GM12878 (cell line): ENCODE results near the gene ATP7A. TPM values are rescaled to one million over a fixed set of nuclear protein-coding genes. Genes with fewer than 3 reads are reported as not detected.
A peak's percentile ranks its signal among the peaks of the same experiment; 100 is the strongest.

ENCODE experiments used
- ATF2 ChIP-seq: IDR thresholded peaks from 2 replicates; pipeline ENCODE4 v1.6.1; 2012; ENCODE audit warnings: low read length, inconsistent platforms
- BACH1 ChIP-seq: fragments of 450-650 bp; IDR thresholded peaks from 2 replicates; pipeline ENCODE4 v1.6.1; 2017; ENCODE audit warnings: mild to moderate bottlenecking, borderline replicate concordance
- CBX3 ChIP-seq: fragments of 200-600 bp; sonication (generic); IDR thresholded peaks from 2 replicates; pipeline ENCODE4 v1.6.1; 2016; ENCODE audit warnings: low read depth, borderline replicate concordance
- CEBPB ChIP-seq, 2 experiments: fragments of 150-350 bp in 1 of 2; IDR thresholded peaks; 2 replicates each; pipeline ENCODE4 v1.6.1; 2012 to 2014; ENCODE audit warnings: low read depth in 2 of 2, low read length in 2 of 2, borderline replicate concordance in 1 of 2, inconsistent platforms in 1 of 2
- E4F1 ChIP-seq: fragments of 450-650 bp; IDR thresholded peaks from 2 replicates; pipeline ENCODE4 v1.6.1; 2018; ENCODE audit warnings: borderline replicate concordance, mild to moderate bottlenecking; ENCODE audit not compliant: partially characterized antibody
- EED ChIP-seq: sonication (generic); IDR thresholded peaks from 2 replicates; pipeline ENCODE4 v1.6.1; 2016; ENCODE audit warnings: antibody characterized with exemption, low read depth
- ELK1 ChIP-seq: IDR thresholded peaks from 2 replicates; pipeline ENCODE4 v1.6.1; 2012; ENCODE audit warnings: low read depth, low read length, improper control_type of control experiment
- FOS ChIP-seq: IDR thresholded peaks from 3 replicates; pipeline ENCODE4 v1.6.1; 2011; ENCODE audit warnings: borderline replicate concordance; ENCODE audit not compliant: insufficient read length; ENCODE audit errors: extremely low read depth
- GABPA ChIP-seq: IDR thresholded peaks from 2 replicates; pipeline ENCODE4 v1.6.1; 2014; ENCODE audit warnings: antibody characterized with exemption, low read depth, mild to moderate bottlenecking, inconsistent platforms
- MAX ChIP-seq: IDR thresholded peaks from 2 replicates; pipeline ENCODE4 v1.6.1; 2012; ENCODE audit warnings: low read depth, low read length, improper control_type of control experiment
- MEF2A ChIP-seq: IDR thresholded peaks from 2 replicates; pipeline ENCODE4 v1.6.1; 2011; ENCODE audit warnings: low read depth, mild to moderate bottlenecking, low read length, moderate library complexity; ENCODE audit not compliant: insufficient read depth
- NBN ChIP-seq: fragments of 450-650 bp; IDR thresholded peaks from 2 replicates; pipeline ENCODE4 v1.6.1; 2016
- NFYB ChIP-seq: IDR thresholded peaks from 2 replicates; pipeline ENCODE4 v1.6.1; 2011; ENCODE audit warnings: low read depth, mild to moderate bottlenecking, low read length, improper control_type of control experiment, moderate library complexity; ENCODE audit not compliant: insufficient read depth
- NR2C1 ChIP-seq: fragments of 450-650 bp; IDR thresholded peaks from 2 replicates; pipeline ENCODE4 v1.6.1; 2017; ENCODE audit warnings: antibody characterized with exemption, mild to moderate bottlenecking, moderate library complexity
- NR2C2 ChIP-seq: IDR thresholded peaks from 2 replicates; pipeline ENCODE4 v1.6.1; 2011; ENCODE audit warnings: borderline replicate concordance, low read depth; ENCODE audit not compliant: control insufficient read depth, insufficient read length
- PAX5 ChIP-seq: IDR thresholded peaks from 2 replicates; pipeline ENCODE4 v1.6.1; 2011; ENCODE audit warnings: low read depth, low read length, borderline replicate concordance
- POLR2AphosphoS2 ChIP-seq: IDR thresholded peaks from 2 replicates; pipeline ENCODE4 v1.6.1; 2011; ENCODE audit warnings: low read depth, mild to moderate bottlenecking, low read length, improper control_type of control experiment, moderate library complexity
- POU2F2 ChIP-seq: IDR thresholded peaks from 3 replicates; pipeline ENCODE4 v1.6.1; 2011; ENCODE audit warnings: low read depth, mild to moderate bottlenecking, low read length, borderline replicate concordance
- RAD21 ChIP-seq: IDR thresholded peaks from 2 replicates; pipeline ENCODE4 v1.6.1; 2011; ENCODE audit warnings: mild to moderate bottlenecking, low read depth, low read length, moderate library complexity; ENCODE audit not compliant: insufficient read depth
- SMAD5 ChIP-seq: IDR thresholded peaks from 2 replicates; pipeline ENCODE4 v1.6.1; 2016; ENCODE audit warnings: antibody characterized with exemption, low read depth
- SREBF1 ChIP-seq: IDR thresholded peaks from 2 replicates; pipeline ENCODE4 v1.6.1; 2012; ENCODE audit warnings: mild to moderate bottlenecking, low read length
- STAT3 ChIP-seq: IDR thresholded peaks from 2 replicates; pipeline ENCODE4 v1.6.1; 2011; ENCODE audit warnings: low read depth, low read length, improper control_type of control experiment
- USF1 ChIP-seq: IDR thresholded peaks from 2 replicates; pipeline ENCODE4 v1.6.1; 2011; ENCODE audit warnings: borderline replicate concordance, low read depth, mild to moderate bottlenecking, moderate library complexity, mixed read lengths, low read length; ENCODE audit not compliant: insufficient read depth; ENCODE audit errors: extremely low read length
- ZNF217 ChIP-seq: fragments of 450-650 bp; IDR thresholded peaks from 2 replicates; pipeline ENCODE4 v1.6.1; 2017; ENCODE audit warnings: antibody characterized with exemption, mild to moderate bottlenecking
- ZNF24 ChIP-seq: fragments of 450-650 bp; IDR thresholded peaks from 2 replicates; pipeline ENCODE4 v1.6.1; 2017; ENCODE audit warnings: antibody characterized with exemption, mild to moderate bottlenecking
- polyA plus RNA-seq, 11 experiments: library from polyadenylated mRNA; depleted of rRNA in 4 of 11; unstranded in 6 of 11; stranded (reverse) in 5 of 11; fragments of >200 nt; fragmentation: Nextera tagmentation in 4 of 11; fragmentation: Illumina TruSeq in 1 of 11; extraction: Ambion mirVana in 4 of 11; extraction: Trizol in 1 of 11; gene quantifications; 1 replicate in 1 of 11; 2 replicates in 10 of 11; pipeline versions ENCODE4 v1.2.1 to v1.2.3, GENCODE V29; 2011 to 2016; ENCODE audit warnings: inconsistent platforms in 2 of 11, missing spikeins in 2 of 11, low read depth in 1 of 11
- total RNA-seq, 4 experiments: library from RNA; depleted of rRNA in 3 of 4; stranded (reverse); fragments of >200 nt in 3 of 4; fragmentation: Illumina TruSeq in 1 of 4; extraction: Trizol in 1 of 4; gene quantifications; 2 replicates each; pipeline versions ENCODE4 v1.2.1 to v1.2.3, GENCODE V29; 2013 to 2021

Gene ATP7A
- total and polyA plus RNA-seq, 10 of the 15 experiments (the other 5 are each of a cell fraction or from before 2014, with no cell fraction given), result 2.5 to 12.0 (median 7.6) TPM

- TF ChIP-seq ATF2, result peak; percentile 37
- no peak for TF ChIP-seq NR2C2
- no peak for TF ChIP-seq NFYB
- no peak for TF ChIP-seq NR2C1
- no peak for TF ChIP-seq ZNF217
- peak; percentile 77; the same call in 1 of the 2 replicates for TF ChIP-seq ELK1
- TF ChIP-seq SMAD5, result no peak
- TF ChIP-seq FOS, result no peak
- no peak for TF ChIP-seq POLR2AphosphoS2
- no peak for TF ChIP-seq SREBF1
- peak; percentile 68 for TF ChIP-seq RAD21
- no peak for TF ChIP-seq BACH1
- no peak for TF ChIP-seq CBX3
- no peak for TF ChIP-seq EED
- TF ChIP-seq PAX5, result no peak
- 0 out of 3 replicates have a peak, but pooled peaks have one; percentile 29 for TF ChIP-seq POU2F2
- no peak for TF ChIP-seq STAT3
- TF ChIP-seq USF1, result peak; percentile 80
- no peak for TF ChIP-seq E4F1
- peak; percentile 43; the same call in 1 of the 2 replicates for TF ChIP-seq MAX
- TF ChIP-seq NBN, result no peak; the same call in 1 of the 2 replicates
- peak; percentile 78 for TF ChIP-seq GABPA
- TF ChIP-seq CEBPB (IDR thresholded peaks at IDR 0.05; ENCODE audit: borderline replicate concordance in 1 of 2, low read depth in 2 of 2, low read length in 2 of 2), result no peak
- no peak for TF ChIP-seq MEF2A
- TF ChIP-seq ZNF24, result no peak
Measured at GRCh38 chrX:77910108-77910840, at the start of gene ATP7A (continued).
